Measurements from ENCODE around the gene TDRD9.

DNA sequence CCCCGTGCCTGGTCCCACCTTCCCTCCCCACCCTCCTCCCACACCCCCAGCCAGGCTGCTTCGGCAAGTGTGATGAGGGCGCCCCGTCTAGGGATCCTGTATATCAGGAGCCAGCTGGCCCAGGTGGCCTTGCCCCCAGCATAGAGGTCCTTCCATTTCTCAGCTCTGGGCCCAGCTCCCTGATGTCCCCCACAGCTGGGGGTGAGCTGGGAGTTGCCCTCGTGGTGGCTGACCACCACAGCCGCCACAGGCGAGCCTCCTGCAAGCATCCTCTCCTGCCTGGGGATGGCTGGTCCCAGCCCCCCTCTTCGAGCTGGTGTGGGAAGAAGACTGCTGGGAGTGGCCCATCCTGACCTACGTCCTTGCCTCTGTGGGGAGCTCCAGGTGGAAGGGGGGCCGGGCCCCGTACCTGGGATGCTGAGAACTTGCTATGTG, 164.7 kb downstream of the TDRD9 start:
- TF ChIP-seq, protein P1, sequence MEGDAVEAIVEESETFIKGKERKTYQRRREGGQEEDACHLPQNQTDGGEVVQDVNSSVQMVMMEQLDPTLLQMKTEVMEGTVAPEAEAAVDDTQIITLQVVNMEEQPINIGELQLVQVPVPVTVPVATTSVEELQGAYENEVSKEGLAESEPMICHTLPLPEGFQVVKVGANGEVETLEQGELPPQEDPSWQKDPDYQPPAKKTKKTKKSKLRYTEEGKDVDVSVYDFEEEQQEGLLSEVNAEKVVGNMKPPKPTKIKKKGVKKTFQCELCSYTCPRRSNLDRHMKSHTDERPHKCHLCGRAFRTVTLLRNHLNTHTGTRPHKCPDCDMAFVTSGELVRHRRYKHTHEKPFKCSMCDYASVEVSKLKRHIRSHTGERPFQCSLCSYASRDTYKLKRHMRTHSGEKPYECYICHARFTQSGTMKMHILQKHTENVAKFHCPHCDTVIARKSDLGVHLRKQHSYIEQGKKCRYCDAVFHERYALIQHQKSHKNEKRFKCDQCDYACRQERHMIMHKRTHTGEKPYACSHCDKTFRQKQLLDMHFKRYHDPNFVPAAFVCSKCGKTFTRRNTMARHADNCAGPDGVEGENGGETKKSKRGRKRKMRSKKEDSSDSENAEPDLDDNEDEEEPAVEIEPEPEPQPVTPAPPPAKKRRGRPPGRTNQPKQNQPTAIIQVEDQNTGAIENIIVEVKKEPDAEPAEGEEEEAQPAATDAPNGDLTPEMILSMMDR (conservative IDR thresholded peaks at IDR 0.05; ENCODE audit: low read depth, low read length): no peak
- TF ChIP-seq POLR2A (IDR thresholded peaks at IDR 0.05; ENCODE audit: low read depth, low read length) (no peak), RAD21 (IDR thresholded peaks at IDR 0.05; ENCODE audit: low read length) (no peak), RFX5 (IDR thresholded peaks at IDR 0.05; ENCODE audit: low read depth, low read length) (no peak), BHLHE40 (IDR thresholded peaks at IDR 0.05; ENCODE audit: low read depth, low read length) (no peak), SMC3 (IDR thresholded peaks at IDR 0.05; ENCODE audit: low read depth, low read length) (no peak), CEBPB (IDR thresholded peaks at IDR 0.05; ENCODE audit: low read depth, low read length) (no peak)

Measured in IMR-90 (cell line).